DOHH2 (cell line): Measurements from ENCODE around the gene SIAH2.

Experiments used
- H3F3A ChIP-seq: fragments of 200-600 bp; sonication (generic), shearing (Covaris generic); 2 replicates; pipeline ENCODE4 v1.6.0; 2016; ENCODE audit warnings: antibody characterized with exemption, mild to moderate bottlenecking; ENCODE audit not compliant: control insufficient read depth, insufficient read depth
- H3K27ac ChIP-seq: fragments of 200-600 bp; sonication (generic); 2 replicates; pipeline ENCODE4 v1.5.1; 2014; ENCODE audit warnings: low read depth, mild to moderate bottlenecking, low read length, moderate library complexity
- H3K27me3 ChIP-seq: fragments of 200-600 bp; sonication (generic); 2 replicates; pipeline ENCODE4 v1.6.1; 2014; ENCODE audit warnings: mild to moderate bottlenecking, low read length, mixed read lengths; ENCODE audit not compliant: control insufficient read depth
- H3K36me3 ChIP-seq: fragments of 200-600 bp; sonication (generic); 2 replicates; pipeline ENCODE4 v1.6.1; 2014; ENCODE audit warnings: mild to moderate bottlenecking, low read length, moderate library complexity, mixed read lengths; ENCODE audit not compliant: control insufficient read depth
- H3K4me1 ChIP-seq: fragments of 200-600 bp; sonication (generic); 2 replicates; pipeline ENCODE4 v1.6.1; 2014; ENCODE audit warnings: mild to moderate bottlenecking, low read length, mixed read lengths; ENCODE audit not compliant: control insufficient read depth
- H3K4me2 ChIP-seq: fragments of 200-600 bp; sonication (generic); 2 replicates; pipeline ENCODE4 v1.6.0; 2014; ENCODE audit warnings: mild to moderate bottlenecking, low read length, moderate library complexity
- H3K4me3 ChIP-seq: fragments of 200-600 bp; sonication (generic); 2 replicates; pipeline ENCODE4 v1.5.1; 2014; ENCODE audit warnings: mild to moderate bottlenecking, low read length, mixed read lengths
- H3K79me2 ChIP-seq: fragments of 200-600 bp; sonication (generic); 2 replicates; pipeline ENCODE4 v1.6.1; 2014; ENCODE audit warnings: mild to moderate bottlenecking, low read length, mixed read lengths; ENCODE audit not compliant: control insufficient read depth
- H3K9me2 ChIP-seq: fragments of 200-600 bp; sonication (generic); replicated peaks from 2 replicates; pipeline ENCODE4 v1.6.1; 2014; ENCODE audit warnings: mild to moderate bottlenecking, low read length, mixed read lengths; ENCODE audit not compliant: control insufficient read depth
- H3K9me3 ChIP-seq: fragments of 200-600 bp; sonication (generic); 2 replicates; pipeline ENCODE4 v1.6.1; 2014; ENCODE audit warnings: antibody characterized with exemption, low read length, mixed read lengths; ENCODE audit not compliant: control insufficient read depth, insufficient read depth
- H4K20me1 ChIP-seq: fragments of 200-600 bp; sonication (generic); 2 replicates; pipeline ENCODE4 v1.6.0; 2014; ENCODE audit warnings: low read depth, mild to moderate bottlenecking, antibody characterized with exemption, low read length, moderate library complexity; ENCODE audit not compliant: control insufficient read depth, insufficient read depth
- EZH2phosphoT487 ChIP-seq: fragments of 200-600 bp; sonication (generic); IDR thresholded peaks from 2 replicates; pipeline ENCODE4 v1.6.1; 2017; ENCODE audit warnings: borderline replicate concordance, mild to moderate bottlenecking, antibody characterized with exemption, low read length, moderate library complexity, mixed read lengths
- TF ChIP-seq, protein P1 (sequence below): fragments of 200-600 bp; sonication (generic); IDR thresholded peaks from one replicate; pipeline ENCODE4 v1.5.1; 2014; ENCODE audit warnings: antibody characterized with exemption, mild to moderate bottlenecking, low read depth, low read length; ENCODE audit not compliant: poor library complexity, severe bottlenecking

SIAH2 gene

GRCh38 chr3:150806185-150806835 is 43.3 kb upstream of the SIAH2 start:
- Histone ChIP-seq H4K20me1 (no peaks in the 10 kb centered on the region), H3K9me3 (no peaks in the 10 kb centered on the region), H3F3A (no peaks in the 10 kb centered on the region), H3K9me2 (no peaks in the 10 kb centered on the region), H3K79me2 (no peaks in the 10 kb centered on the region), H3K4me2 (no peak overlapping the region), H3K36me3 (no peaks in the 10 kb centered on the region), H3K27ac (no peak overlapping the region), H3K4me1 (no peaks in the 10 kb centered on the region), H3K27me3 (peaks cover 16% of the 10 kb centered on the region), H3K4me3 (no peak overlapping the region)
- TF ChIP-seq, protein P1, sequence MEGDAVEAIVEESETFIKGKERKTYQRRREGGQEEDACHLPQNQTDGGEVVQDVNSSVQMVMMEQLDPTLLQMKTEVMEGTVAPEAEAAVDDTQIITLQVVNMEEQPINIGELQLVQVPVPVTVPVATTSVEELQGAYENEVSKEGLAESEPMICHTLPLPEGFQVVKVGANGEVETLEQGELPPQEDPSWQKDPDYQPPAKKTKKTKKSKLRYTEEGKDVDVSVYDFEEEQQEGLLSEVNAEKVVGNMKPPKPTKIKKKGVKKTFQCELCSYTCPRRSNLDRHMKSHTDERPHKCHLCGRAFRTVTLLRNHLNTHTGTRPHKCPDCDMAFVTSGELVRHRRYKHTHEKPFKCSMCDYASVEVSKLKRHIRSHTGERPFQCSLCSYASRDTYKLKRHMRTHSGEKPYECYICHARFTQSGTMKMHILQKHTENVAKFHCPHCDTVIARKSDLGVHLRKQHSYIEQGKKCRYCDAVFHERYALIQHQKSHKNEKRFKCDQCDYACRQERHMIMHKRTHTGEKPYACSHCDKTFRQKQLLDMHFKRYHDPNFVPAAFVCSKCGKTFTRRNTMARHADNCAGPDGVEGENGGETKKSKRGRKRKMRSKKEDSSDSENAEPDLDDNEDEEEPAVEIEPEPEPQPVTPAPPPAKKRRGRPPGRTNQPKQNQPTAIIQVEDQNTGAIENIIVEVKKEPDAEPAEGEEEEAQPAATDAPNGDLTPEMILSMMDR: no peak
- TF ChIP-seq EZH2phosphoT487: no peak

DNA sequence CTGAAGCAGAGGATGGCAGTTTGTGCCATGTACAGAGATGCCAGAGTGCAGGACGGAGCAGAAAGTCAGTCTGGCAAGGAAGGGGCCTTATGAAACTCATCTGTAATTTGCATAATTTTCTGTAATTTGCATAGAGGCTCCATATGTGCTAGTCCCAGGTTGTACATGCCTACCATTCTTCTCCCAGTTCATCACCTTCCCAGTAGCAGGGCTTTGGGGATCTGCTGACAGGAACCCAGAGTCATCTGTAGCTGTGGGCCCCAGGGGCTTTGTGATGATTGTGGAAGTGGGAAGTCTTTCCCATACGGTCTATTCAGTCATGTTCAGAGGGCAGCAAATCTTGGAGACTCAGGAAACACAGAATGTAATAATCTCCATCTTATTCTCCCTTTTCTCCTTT is 42.4 kb upstream of the SIAH2 start:
- H3K4me1 ChIP-seq: no peaks in the 10 kb centered on the region
- TF ChIP-seq, protein P1: no peak
- no peak for TF ChIP-seq EZH2phosphoT487
- no peak overlapping the region for H3K4me3 ChIP-seq
- H3K27ac ChIP-seq: no peak overlapping the region
- H3F3A ChIP-seq: no peaks in the 10 kb centered on the region
- no peaks in the 10 kb centered on the region for H3K9me2 ChIP-seq
- no peaks in the 10 kb centered on the region for H3K36me3 ChIP-seq
- no peaks in the 10 kb centered on the region for H3K9me3 ChIP-seq
- H3K4me2 ChIP-seq: no peak overlapping the region
- no peaks in the 10 kb centered on the region for H3K79me2 ChIP-seq
- peaks cover 21% of the 10 kb centered on the region for H3K27me3 ChIP-seq
- H4K20me1 ChIP-seq: no peaks in the 10 kb centered on the region

DNA sequence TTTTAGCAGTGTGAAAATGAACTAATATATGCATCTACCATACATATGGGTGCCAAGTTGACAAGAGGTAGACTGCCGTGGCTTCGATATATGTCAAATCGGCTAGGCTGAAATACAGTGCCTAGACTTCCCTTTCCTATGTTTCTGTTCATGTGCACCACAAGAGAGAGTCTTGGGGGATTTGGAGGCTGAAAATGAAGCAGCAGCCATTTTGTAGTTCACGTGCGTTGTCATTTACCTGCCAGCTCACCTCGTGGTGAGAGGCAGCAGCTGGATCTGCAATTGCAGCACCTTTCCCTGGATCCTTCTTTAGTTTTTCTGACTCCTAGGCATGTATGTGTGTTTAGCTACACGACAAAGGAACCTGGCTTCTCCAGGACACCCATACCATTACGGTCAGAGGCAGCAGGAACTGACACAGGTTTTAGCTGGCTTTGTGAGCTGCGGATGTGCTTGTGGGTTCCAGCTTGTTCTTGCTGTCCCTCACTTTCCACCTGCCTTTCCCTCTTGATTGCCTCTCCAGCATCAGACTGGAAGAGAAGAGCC is 40.5 kb upstream of the SIAH2 start:
- Histone ChIP-seq H3F3A (no peaks in the 10 kb centered on the region), H3K4me2 (no peak overlapping the region), H3K9me3 (no peaks in the 10 kb centered on the region), H3K9me2 (no peaks in the 10 kb centered on the region), H3K4me1 (peaks cover under 1% of the 10 kb centered on the region), H3K27ac (no peak overlapping the region), H3K36me3 (no peaks in the 10 kb centered on the region), H4K20me1 (no peaks in the 10 kb centered on the region), H3K4me3 (no peak overlapping the region), H3K27me3 (peaks cover 21% of the 10 kb centered on the region), H3K79me2 (no peaks in the 10 kb centered on the region)
- TF ChIP-seq, protein P1: no peak
- TF ChIP-seq EZH2phosphoT487: no peak
